ENCODE results near the gene BICC1.

Gene BICC1

GRCh38 chr10:58844680-58845079 lies 332.0 kb downstream of the BICC1 start:
- TF ChIP-seq CTCF (IDR thresholded peaks at IDR 0.05; ENCODE audit: low read depth, low read length), result no peak
- in situ Hi-C loops (cut with HindIII; ENCODE audit: low sequenced_read_pairs), result no loop called here
- no peak overlapping the region for H3K4me3 ChIP-seq (ENCODE audit: low read depth, low read length)
- no peak for DNase-seq (ENCODE audit: low read depth, low spot score)

GRCh38 chr10:58846856-58847255 lies 334.2 kb downstream of the BICC1 start:
- TF ChIP-seq CTCF (IDR thresholded peaks at IDR 0.05; ENCODE audit: low read depth, low read length), result no peak
- no peak overlapping the region for H3K4me3 ChIP-seq (ENCODE audit: low read depth, low read length)
- in situ Hi-C loops (cut with HindIII; ENCODE audit: low sequenced_read_pairs), result no loop called here
- no peak for DNase-seq (ENCODE audit: low read depth, low spot score)

- in situ Hi-C loops (cut with HindIII; ENCODE audit: low sequenced_read_pairs), result no loop called here
These were observed 338.9 kb downstream of the BICC1 start for GRCh38 chr10:58851606-58852005.

GRCh38 chr10:58853668-58854067 lies 341.0 kb downstream of the BICC1 start:
- no peak overlapping the region for H3K4me3 ChIP-seq (ENCODE audit: low read depth, low read length)
- in situ Hi-C loops (cut with HindIII; ENCODE audit: low sequenced_read_pairs), result no loop called here
- DNase-seq (ENCODE audit: low read depth, low spot score), result no peak
- no peak for TF ChIP-seq CTCF (IDR thresholded peaks at IDR 0.05; ENCODE audit: low read depth, low read length)

More at GRCh38 chr10:58851606-58852005, 338.9 kb downstream of the BICC1 start:
- TF ChIP-seq CTCF (IDR thresholded peaks at IDR 0.05; ENCODE audit: low read depth, low read length), result no peak
- DNase-seq (ENCODE audit: low read depth, low spot score), result no peak
- H3K4me3 ChIP-seq (ENCODE audit: low read depth, low read length), result no peak overlapping the region

GRCh38 chr10:58854811-58855210 lies 342.1 kb downstream of the BICC1 start:
- no peak for DNase-seq (ENCODE audit: low read depth, low spot score)
- H3K4me3 ChIP-seq (ENCODE audit: low read depth, low read length), result no peak overlapping the region
- no peak for TF ChIP-seq CTCF (IDR thresholded peaks at IDR 0.05; ENCODE audit: low read depth, low read length)
- in situ Hi-C loops (cut with HindIII; ENCODE audit: low sequenced_read_pairs), result no loop called here

- in situ Hi-C loops (cut with HindIII; ENCODE audit: low sequenced_read_pairs), result no loop called here
- TF ChIP-seq CTCF (IDR thresholded peaks at IDR 0.05; ENCODE audit: low read depth, low read length), result no peak
- no peak overlapping the region for H3K4me3 ChIP-seq (ENCODE audit: low read depth, low read length)
- peak; percentile 93 for DNase-seq (ENCODE audit: low read depth, low spot score)
These were observed 344.0 kb downstream of the BICC1 start for GRCh38 chr10:58856508-58857240.

Data from astrocyte of the spinal cord (primary cell).